Stimulated activated CD8-positive, alpha-beta memory T cell treated with anti-CD3 and anti-CD28 coated beads, Interleukin-15, amount 100 ng/mL, for 48 hours (primary cell): ENCODE results near the gene PRG2.

Experiments
- DNase-seq, 2 donors: peaks; one replicate each; pipeline ENCODE4 v3.0.0-alpha.2; 2020; ENCODE audit warnings: low read depth in 2 of 2

The PRG2 gene, protein sequence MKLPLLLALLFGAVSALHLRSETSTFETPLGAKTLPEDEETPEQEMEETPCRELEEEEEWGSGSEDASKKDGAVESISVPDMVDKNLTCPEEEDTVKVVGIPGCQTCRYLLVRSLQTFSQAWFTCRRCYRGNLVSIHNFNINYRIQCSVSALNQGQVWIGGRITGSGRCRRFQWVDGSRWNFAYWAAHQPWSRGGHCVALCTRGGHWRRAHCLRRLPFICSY

DNA sequence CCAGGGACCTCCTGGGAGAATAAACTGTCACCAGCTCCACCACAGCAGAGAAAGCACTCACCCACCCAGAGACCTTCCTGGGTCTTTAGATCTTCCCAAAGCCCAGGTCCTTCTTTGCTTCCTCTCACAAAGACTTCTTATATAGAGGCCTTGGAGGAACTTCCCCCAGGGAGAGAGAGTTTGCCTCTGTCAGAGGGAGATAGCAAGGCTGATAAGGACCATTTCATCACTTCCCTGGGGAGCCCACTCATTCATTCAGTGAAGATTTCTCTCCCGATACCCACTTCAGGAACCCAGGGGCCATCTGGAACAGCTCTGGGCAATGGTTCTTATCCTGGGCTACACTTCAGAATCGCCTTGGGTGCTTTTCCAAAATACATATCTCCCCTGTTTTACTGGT is at the start of gene PRG2:
TSS of gene PRG2 (minus strand) at position 116 of the 400 bp plus-strand sequence. CDS start 706 bp downstream, outside the sequence.
- DNase-seq = no peak

DNA sequence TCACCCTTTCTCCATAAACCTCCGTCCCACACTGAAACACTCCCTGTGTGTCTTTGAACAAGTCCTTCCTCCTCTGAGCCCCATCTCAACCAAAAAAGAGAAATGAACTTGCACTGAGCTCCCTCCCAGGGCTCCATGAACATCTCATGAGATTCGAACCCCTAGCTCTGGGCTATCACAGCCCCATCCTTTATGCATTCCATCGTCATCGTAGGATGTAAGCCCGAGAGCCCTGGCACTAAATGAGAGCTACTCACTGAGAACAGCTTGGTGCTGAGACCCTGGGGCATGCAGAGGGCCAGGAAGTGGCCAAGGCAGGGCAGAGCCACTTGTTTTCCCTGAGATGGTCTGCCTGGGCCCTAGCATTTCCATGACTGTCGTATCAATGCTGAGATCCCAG is 49.3 kb upstream of the PRG2 start:
- no peak for DNase-seq

DNA sequence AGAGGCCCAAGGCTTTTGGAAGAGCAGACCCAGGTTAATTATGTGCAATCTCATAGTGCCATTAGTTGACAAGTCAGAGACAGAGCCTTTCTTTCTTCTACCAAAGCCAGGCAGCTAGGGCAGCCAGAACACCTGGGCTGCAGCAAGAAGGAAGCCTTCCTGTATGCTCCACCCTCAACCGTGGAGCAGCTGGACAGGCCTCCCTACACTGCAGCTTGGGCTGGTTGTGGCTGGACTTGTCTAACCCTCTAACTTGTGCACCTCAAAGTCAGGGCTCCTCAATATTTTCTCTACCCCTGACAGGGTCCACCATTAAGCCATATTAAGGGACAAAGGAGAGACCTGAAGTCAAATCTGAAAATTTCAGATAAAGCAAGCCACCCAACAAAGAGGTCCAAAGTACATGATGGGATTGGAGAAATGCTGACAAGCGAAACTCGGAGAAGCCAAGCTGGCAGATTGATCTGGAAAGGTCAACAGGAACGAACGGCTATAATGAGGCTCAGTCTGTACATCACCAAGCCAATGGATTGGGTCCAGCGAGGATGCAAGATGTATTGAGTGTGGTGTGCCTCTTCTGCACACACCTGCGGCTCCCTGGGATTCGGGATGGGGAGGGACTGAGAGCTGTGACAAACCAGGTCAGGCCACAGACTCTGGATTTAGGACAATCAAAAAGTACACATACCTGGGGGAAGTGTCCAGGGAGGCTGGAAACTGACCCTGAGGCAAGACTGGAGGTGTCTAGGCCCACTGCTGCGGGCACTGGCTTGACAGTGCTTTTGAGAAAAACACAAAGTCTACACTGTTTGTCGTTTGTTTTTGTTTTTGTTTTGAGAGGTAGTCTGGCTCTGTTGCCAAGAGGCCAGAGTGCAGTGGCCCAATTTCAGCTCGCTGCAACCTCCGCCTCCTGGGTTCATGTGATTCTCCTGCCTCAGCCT is 48.2 kb upstream of the PRG2 start:
- DNase-seq = no peak

DNA sequence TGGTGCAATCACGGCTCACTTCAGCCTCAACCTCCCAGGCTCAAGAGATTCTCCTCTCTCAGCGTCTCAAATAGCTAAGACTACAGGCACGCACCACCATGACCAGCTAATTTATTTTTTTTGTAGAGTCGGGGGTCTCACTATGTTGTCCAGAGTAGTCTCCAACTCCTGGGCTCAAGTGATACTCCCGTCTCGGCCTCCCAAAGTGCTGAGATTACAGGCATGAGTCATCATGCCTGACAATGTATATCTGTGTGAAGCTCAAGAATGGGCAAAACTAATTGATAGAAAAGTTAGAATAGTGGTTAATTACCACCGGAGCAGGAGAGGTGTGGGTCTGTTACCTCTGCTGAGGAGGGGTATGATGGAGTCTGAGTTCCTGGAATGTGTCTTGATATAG is 45.6 kb upstream of the PRG2 start:
- DNase-seq = no peak

DNA sequence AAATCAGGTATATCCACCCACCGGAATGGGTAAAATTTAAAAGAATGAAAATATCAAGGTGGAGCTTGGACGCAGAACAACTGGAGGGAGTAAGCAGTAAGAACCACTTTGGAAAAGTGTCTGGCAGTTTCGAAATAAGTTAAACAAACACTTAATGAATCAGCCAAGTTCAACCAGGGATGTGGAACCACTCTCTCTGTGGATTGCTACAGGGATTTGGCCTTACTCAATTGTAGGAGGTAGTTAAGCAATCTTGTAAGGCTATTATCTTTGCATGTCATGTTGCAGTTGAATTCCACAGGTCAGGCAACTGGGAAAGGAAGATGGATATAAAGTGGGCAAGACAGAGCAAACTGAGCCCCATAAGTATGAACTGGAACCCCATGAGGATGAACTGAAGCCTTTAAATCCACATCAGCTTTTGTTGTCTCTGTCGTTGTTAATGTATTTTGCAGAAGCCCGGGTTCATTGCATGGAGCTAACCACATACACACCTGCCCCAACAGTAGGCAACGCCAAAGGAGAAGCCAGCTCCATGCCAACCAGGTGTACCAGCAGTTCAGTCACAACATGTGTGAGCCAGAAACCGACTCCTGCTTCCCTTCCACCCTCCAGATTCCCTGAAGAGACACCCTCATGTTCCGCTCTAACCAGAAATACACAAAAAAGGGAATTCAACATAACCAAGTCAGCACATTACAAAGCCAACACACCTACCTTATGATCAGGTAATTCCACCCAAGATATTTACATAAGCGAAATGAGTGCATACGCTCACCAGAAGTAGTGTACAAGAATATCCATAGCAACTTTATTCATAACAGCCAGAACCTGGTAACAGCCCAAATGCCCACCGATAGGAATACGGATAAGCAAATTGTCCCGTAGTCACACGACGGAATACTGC is 44.4 kb upstream of the PRG2 start:
- no peak for DNase-seq

DNA sequence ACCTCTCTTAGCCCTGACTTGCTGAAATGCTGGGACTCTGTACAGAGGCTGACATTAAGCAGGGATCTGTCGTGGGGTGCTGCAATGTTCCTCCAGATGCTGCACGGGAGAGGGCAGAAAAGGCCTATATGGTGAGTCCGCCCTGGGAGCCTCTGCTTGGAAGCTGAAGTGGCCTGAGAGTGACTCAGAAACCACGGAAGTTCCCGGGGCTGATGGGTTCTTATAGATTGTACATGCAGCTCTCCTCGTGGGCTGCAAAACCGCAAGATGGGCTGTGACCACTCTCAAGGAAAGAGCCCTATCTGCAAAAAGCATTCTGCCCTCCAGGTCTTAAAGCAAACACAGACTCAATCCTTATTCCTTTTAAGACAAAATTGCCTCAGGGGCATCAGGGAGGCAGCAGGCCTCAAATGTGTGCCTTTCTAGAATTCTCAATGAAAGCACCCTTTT is 42.3 kb upstream of the PRG2 start:
- peak; percentile 28 to 33 for DNase-seq

DNA sequence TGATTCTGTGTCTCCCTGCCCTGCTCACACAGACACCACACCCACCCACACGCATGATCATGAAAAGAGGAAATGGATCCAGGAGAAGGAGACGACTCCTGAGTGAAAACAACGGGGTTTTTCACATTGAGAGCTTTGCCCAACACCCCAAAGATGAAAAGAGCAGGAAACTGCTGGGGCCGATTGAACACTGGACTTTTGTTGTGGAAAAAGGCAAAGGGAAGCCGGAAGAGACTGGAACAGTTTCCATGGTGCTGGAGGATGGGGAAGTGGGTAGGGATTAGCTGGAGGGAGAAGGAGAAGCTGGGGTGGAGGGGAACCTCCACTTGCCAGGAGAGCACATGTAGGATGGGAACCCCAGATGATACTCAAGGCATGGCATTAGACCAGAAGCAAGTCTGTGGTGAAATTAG is 41.7 kb upstream of the PRG2 start:
- DNase-seq = no peak

DNA sequence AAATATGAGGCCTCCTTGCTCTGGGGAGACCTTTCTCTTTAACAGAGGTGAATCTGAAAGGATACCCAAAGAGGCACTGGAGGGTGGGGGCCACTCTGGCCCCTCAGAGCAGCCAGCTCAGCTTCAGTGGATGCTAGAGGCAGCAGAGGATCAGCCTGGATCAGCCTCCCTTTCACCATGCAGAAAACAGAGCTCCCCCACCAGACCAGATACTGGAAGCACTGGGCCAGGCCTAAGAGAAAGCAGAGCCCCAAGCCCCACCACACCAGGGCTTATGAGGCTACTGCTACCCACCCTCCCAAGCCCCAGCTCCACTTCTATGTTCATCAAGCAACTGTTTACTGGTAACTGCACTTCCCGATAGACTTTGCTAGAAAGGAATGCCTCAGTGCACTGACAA is 40.5 kb upstream of the PRG2 start:
- no peak for DNase-seq

DNA sequence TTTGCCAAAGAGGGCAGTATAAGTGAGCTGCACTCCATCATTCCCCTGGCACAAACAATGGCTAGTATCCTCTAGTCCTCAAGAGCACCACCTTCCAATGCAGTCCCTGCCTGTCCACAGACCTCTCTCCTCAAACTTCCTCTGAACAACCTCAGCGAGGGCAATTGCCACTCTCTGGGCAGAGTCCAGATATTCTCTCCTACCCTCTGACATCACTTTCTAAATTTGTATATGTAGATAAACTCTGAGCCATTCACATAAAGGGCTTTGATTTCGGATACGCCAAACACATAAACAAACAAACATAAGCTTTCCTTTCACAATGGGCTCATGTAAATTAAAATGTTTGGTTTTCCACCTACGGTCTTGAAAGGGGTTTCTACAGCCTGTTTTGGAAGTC is 39.5 kb upstream of the PRG2 start:
- no peak for DNase-seq

DNA sequence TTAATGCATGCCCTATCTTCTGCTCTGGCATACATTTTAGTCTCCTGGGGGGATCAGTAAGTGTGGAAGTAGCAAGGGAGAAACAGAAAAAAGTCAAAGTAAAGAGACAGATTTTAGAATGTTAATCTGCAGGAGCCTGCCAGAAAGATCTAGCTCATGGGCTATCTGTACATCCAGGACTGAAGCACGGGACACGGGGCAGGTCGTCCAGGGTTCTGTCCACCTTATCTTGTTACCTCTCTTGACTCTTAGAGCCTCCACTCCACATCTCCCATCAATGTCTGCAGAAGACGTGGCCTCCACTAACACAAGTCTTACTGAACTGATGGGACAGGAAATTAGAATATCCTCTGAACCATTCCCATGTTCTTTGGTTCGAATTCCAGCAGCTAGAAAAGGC is 38.2 kb upstream of the PRG2 start:
- DNase-seq = no peak

DNA sequence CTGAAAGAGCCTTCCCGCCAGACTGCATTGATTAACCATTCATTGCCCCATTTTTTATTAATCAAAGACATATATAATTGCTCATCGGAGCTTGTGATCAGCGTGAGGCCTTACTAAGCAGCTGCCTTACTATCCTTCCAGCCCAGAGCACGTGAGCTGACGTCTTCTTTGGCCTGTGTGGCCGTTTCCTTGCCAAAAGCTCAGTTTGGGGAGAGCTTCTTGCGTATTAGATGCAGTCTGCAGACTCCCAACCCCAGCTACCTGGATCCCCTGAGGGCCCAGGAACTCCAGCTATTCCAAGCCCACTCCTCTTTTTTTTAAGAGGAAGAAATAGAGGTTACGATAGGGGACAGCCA is 37.3 kb upstream of the PRG2 start:
- no peak for DNase-seq

DNA sequence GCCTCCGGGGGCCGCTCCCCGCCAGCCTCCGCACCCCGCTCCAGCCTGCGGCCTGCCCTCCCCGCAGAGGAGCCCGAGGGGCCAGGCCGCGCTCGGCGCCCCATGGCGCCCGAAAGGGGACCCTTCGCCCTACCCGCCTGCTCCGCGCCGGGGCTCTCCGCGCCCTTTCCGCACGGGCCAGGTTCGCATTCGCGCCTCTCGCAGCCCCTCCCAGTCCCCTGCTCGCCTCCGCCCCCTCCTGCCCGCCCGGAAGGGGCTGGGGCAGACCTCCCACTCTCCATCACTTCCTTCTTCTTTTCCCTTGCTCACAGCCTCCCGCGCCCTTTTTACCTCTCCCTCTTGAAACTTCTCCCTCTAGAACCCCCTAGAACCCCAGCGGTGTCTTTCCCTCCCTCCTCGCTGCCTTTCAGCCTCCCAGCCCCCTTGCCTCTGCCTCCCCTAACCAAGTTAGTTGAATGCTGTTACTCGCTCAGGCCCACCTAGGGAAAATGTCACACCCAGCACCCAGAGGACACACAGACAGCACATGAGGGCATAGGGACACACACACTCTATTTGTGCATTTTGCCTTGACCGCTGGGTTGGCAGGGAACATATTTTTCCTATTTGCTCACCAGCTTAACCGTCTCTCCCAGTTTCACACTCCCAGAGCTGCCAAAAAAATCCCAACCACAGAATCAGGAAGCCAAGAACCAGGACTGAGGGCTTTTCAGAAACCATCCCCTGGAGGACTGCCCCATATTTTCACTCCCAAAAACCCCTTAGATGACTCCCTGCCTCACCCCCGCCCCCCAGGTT is 36.7 kb upstream of the PRG2 start, which contains the start of gene SLC43A3:
TSS of gene SLC43A3 (minus strand) at position 193 of the 798 bp plus-strand sequence. CDS start 949 bp downstream, outside the sequence.
- peak; percentile 78 to 81 for DNase-seq

DNA sequence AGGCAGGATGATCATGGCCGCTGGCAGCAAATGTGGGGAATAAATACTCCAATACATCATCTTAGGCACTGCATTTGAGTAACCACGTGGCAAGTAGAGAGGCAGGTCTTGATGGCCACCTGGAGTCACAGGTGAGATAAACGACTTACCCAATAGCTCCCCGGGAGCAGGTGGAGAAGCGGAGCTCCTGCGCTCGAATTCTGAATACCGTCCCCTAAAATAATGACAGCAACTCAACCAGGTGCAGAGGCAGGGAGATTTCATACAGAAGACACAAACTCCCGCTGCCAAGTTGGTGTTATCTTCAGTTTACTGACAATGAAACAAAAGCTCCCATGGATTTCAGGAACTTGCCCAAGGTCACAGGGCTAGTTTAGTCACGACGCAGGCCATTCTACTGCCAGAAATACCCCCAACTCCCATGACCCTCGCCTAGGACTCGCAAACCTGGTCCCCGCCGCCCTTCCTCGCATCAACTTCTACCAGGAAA is 36.0 kb upstream of the PRG2 start:
- DNase-seq = no peak

DNA sequence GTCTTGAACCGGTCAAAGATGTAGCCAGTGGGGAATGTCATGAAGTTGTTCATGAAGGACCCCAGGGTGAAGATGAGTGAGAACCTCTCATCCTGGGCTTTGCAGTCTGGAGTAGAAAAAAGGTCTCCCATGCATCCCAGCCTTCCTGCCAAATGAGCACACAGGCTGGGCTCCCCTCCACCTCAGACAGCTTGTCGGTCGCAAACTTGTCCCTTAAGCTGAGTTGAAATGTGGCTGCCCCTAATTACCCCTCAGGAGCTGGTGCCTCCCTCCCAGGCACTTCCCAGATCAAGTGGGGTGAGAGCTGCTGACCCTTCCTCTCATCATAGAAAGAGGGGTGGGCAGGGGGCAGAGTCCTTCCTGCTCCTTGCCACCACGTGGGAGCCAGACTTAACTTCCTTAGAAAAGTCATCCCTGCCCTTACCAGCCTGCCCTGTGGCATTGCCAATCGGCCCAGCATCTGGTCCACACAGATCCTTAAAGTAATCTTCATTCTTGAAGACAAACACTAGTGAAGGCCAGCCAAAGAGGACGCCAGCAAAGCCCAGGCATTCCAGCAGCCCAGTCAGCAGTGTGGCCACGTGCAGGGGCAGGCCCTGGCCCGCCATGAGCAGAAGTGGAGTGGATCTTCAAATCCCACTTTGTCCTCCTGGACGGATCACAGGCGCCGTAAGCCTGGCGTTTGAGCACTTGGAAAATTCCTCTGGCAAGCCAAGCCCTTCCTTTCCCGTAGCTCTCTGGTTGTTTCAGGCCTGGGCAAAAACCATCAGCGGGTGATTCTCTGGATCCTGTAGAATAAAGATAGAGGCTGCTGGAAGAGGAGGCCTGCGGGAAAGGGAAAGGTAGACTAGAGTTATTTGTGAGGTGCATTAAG is 35.4 kb upstream of the PRG2 start:
- DNase-seq = no peak

DNA sequence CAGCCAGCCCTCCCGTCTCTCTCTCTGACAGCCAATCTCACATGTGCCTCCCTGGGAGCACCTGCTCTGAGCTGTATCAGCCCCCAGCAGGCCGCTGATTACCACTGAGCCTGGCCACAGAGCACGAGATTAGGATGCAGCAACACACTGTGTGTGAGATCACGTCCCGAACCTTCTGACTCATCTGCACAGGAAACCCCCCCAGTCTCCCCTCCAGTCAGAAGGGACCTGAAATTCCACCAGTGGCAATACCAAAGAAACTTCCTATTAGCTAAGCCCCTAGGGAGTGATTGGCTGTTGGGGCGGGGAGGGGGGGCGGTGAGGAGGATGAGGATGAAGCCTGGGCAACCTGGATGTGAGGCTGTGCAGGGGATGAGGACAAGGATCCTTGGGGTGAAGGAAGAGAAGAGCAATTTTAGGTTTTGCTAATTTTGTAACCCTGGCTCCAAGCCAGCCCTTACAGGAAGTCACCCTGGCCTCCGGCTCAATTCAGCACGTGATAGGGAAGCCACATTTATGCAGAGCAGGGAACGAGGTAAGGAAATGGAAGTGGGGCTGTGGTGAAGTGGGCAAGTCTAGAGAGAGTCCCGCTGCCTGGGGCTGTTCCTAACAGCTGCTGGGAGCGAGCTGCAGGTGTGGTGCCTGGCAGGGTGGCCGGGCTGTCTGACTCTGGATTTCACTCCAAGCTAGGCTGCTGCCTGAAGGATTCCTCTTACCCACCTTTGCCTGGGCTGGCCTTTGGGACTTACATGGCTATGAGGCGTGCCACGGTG is 34.5 kb upstream of the PRG2 start:
- peak; percentile 88 to 89 for DNase-seq

DNA sequence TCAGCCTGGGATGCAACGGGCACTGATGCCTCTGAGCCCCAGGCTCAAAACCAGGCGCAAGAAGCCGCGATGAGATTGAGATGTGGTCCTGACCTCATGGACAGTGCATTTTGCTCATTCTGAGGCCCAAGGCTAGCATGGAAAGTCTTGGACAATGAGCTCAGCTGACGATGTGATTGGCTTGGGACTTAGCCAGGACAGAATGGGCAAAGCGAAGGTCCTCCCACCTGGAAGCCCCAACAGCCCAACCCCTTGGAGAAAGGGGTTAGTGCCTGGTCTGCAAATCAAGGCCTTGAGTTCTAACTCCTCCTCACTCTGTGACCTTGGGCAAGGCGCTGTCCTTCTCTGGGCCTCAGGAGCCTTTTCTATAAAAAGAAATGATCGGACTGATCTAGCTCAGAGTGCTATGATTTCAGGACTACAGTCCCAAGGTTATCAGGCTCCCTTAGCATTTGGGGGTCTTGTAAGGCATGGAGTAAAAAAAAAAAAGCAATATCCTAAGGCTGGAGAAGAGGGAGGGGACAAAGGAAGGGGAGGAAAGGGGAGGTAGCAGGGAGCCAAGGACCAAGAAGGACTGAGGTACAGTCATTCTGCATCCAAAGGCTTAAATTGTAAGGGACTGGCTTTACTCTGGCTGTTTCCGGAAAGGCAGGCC is 33.8 kb upstream of the PRG2 start:
- DNase-seq = no peak

DNA sequence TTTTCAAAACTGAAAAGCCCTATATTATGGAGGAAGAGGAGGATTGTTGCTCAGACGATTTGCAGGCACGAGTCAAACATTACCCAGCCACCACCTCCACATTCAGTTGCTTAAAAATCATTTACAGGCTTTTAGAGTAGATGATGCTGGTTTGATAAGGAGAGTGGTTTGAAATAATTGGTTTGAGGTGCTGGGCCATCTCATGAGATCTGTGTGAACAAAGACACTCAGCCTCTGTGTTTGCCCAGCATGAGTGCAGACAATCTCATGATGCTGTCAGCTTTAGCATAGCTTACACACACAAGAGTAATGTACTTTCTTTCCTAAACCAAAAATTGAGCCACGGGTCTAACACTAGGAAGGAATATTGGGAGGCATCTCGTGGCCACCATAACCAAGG is 32.2 kb upstream of the PRG2 start:
- no peak for DNase-seq

DNA sequence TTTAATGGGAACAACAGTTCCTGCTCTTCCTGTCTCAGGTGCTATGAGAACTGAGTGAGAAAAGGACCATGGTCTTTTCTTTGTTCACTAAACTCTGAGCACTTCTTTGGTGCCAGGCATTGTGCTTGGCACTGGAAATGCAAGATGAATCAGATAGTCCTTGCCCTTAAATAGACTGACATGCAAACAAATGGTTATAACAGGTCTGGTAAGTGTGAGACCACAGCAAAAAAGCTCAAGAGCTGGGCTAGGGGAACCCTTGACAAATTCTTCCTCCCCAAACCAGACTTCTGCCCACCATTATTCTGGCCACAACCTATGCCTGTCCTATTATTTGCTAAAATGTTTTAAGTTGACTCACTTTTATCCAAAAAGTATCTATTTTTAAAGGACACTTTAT is 31.4 kb upstream of the PRG2 start:
- no peak for DNase-seq

DNA sequence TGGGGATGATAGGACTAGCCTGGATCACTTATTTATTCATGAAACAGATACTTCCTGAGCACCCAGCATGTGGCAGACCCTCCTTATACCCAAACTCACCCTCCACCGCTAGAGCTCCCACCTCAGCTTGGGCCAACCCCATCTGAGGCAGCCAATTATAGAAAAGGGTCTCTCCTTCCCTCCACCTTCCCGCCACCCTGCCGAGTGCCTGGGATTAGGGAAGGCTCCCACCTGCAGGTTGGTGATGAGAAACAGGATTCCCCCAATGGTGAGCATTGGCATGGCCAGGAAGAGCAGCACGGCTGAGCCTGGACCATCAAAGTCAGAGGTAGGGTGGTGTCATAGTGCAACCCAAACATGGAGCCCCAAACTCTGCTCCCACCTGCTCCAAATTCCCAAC is 30.6 kb upstream of the PRG2 start:
- no peak for DNase-seq
